ENCODE results near the gene CCDC32. TPM values are rescaled to one million over a fixed set of nuclear protein-coding genes. Genes with fewer than 3 reads are reported as not detected.
A peak's percentile ranks its signal among the peaks of the same experiment; 100 is the strongest.

Gene CCDC32
- total and polyA plus RNA-seq, 2 of the 8 experiments (the other 6 are each of a cell fraction or from before 2014, with no cell fraction given), result 8.9 to 12.1 TPM

DNA sequence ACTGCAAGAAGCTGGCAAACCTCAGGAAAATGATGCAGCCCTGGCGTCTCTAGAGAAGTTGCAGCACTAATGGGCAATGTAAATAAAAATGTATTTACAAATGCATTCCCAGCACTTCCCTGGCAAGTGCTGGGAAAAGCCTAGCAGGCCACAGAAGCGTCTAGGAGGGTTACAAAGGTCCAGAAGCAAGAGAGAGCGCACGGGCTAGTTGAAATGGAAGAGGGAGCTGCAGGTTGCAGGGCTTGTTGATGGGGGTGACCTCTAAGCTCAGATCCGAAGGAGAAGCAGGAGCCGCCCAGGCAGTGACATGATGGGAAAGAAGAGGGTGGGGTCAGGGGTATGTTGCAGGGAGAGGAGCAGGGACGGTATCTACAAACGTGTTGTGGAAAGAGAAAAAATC is 26.5 kb upstream of the CCDC32 start:
- H2BK20ac ChIP-seq (ENCODE audit: low read length), result no peak overlapping the region
- peak overlapping the region; percentile 73 for H4K5ac ChIP-seq (ENCODE audit: insufficient read length, low read depth, low read length)
- H2BK5ac ChIP-seq (ENCODE audit: low read depth, low read length), result no peak overlapping the region
- no peak overlapping the region for H2BK15ac ChIP-seq (ENCODE audit: low read length)
- FAIRE-seq, result no peak
- H3K27me3 ChIP-seq (replicated peaks in 1 of 4; ENCODE audit: control insufficient read depth in 3 of 4, extremely low read depth in 1 of 4, insufficient read depth in 3 of 4, low read length in 3 of 4), result no peaks in the 10 kb centered on the region
- H4K20me1 ChIP-seq (replicated peaks in 1 of 2; ENCODE audit: control insufficient read depth in 1 of 2, insufficient read depth in 2 of 2, low read length in 2 of 2), result no peaks in the 10 kb centered on the region
- no peak overlapping the region for H3K27ac ChIP-seq (ENCODE audit: low read depth, low read length)
- no peak overlapping the region for H3K23ac ChIP-seq (ENCODE audit: insufficient read length)
- H3K4me2 ChIP-seq (ENCODE audit: insufficient read depth in 1 of 2, low read depth in 2 of 2, low read length in 2 of 2), result peak overlapping the region; percentile 40 to 50
- no peaks in the 10 kb centered on the region for H3K9me3 ChIP-seq (ENCODE audit: insufficient read depth in 2 of 2, low read depth in 1 of 2, low read length in 1 of 2)
- no peak overlapping the region for H3K14ac ChIP-seq (ENCODE audit: insufficient read length)
- H3K18ac ChIP-seq (ENCODE audit: extremely low read depth, low read length), result no peak overlapping the region; the same call in 1 of the 2 replicates
- WGBS, 2 experiments (ENCODE audit: extremely low coverage in 1 of 2, insufficient coverage in 1 of 2, insufficient read length in 1 of 2, insufficient replicate concordance in 2 of 2, low coverage in 1 of 2, low lambda C conversion rate in 2 of 2, missing lambda C conversion rate in 1 of 2), result 44% methylated on average over 8 of the region's 8 CpGs; no CpG with 5 or more reads in 1 of the 2 experiments
- peaks cover 9% of the 10 kb centered on the region; the same call in 1 of the 2 replicates for H3K23me2 ChIP-seq (ENCODE audit: low read depth, low read length)
- no peak overlapping the region for H3K56ac ChIP-seq (replicated peaks; ENCODE audit: insufficient read length, low read depth, low read length)
- H2AFZ ChIP-seq (ENCODE audit: low read length), result peak overlapping the region; percentile 89; the same call in 1 of the 2 replicates
- H3K4me1 ChIP-seq (replicated peaks in 1 of 4; ENCODE audit: control insufficient read depth in 3 of 4, insufficient read depth in 4 of 4, low read length in 3 of 4), result peaks cover 0 to 2% (median 0%) of the 10 kb centered on the region in 4 experiments; a peak in 1 of 7 replicates
- ChIA-PET POLR2A (ENCODE audit: partially characterized antibody) (interaction anchor here (1.5 kb wide), 2 partner anchors 11 to 27 kb away, joined by 3 to 4 read pairs; partner anchors contain the start of gene CCDC32), CTCF (ENCODE audit: partially characterized antibody) (interaction anchor here (1.0 to 4.8 kb wide), 14 partner anchors 10 to 248 kb away, joined by 3 to 42 read pairs (median 4); partner anchors contain the start of genes RAD51 and RPUSD2)
- TF ChIP-seq BRCA1 (IDR thresholded peaks at IDR 0.05; ENCODE audit: low read depth, low read length) (no peak), CHD1 (IDR thresholded peaks at IDR 0.05; ENCODE audit: low read depth, low read length) (no peak), SRF (IDR thresholded peaks at IDR 0.05; ENCODE audit: low read depth, low read length) (no peak), TAF7 (optimal IDR thresholded peaks at IDR 0.05; ENCODE audit: borderline replicate concordance, low read depth, low read length) (no peak), ZNF274 (IDR thresholded peaks at IDR 0.05; ENCODE audit: borderline replicate concordance, extremely low read depth, low read length) (no peak), CEBPB (IDR thresholded peaks at IDR 0.05; ENCODE audit: low read depth, low read length) (no peak), POU5F1 (IDR thresholded peaks at IDR 0.05; ENCODE audit: low read depth, low read length) (no peak)
- TF ChIP-seq, protein P1, sequence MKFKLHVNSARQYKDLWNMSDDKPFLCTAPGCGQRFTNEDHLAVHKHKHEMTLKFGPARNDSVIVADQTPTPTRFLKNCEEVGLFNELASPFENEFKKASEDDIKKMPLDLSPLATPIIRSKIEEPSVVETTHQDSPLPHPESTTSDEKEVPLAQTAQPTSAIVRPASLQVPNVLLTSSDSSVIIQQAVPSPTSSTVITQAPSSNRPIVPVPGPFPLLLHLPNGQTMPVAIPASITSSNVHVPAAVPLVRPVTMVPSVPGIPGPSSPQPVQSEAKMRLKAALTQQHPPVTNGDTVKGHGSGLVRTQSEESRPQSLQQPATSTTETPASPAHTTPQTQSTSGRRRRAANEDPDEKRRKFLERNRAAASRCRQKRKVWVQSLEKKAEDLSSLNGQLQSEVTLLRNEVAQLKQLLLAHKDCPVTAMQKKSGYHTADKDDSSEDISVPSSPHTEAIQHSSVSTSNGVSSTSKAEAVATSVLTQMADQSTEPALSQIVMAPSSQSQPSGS (IDR thresholded peaks at IDR 0.05; ENCODE audit: low read length), result no peak
- no peak overlapping the region for H2AK5ac ChIP-seq (ENCODE audit: low read depth, low read length)
- no peaks in the 10 kb centered on the region for H3K79me1 ChIP-seq (ENCODE audit: low read depth, low read length)
- no peak overlapping the region for H3K4ac ChIP-seq (replicated peaks; ENCODE audit: insufficient read length, low read depth, low read length)
- H3K4me3 ChIP-seq (ENCODE audit: extremely low read depth in 1 of 4, insufficient read depth in 2 of 4, low read depth in 3 of 4, low read length in 4 of 4), result peak overlapping the region in 2 of 4 experiments; percentile 14 to 39; a peak in 4 of 8 replicates
- no peak overlapping the region for H2BK120ac ChIP-seq (replicated peaks; ENCODE audit: low read depth, low read length)
- peak in 1 of 2 experiments; percentile 53 for DNase-seq (ENCODE audit: low read depth in 1 of 2, low spot score in 2 of 2)
- H3K36me3 ChIP-seq (ENCODE audit: control insufficient read depth in 2 of 4, insufficient read depth in 4 of 4, low read length in 3 of 4), result no peaks in the 10 kb centered on the region
- H4K8ac ChIP-seq (ENCODE audit: extremely low read depth, insufficient read depth, low read length), result no peak overlapping the region
- H4K91ac ChIP-seq (replicated peaks; ENCODE audit: insufficient read length, low read length), result no peak overlapping the region
- no peak overlapping the region for H2BK12ac ChIP-seq (ENCODE audit: low read depth, low read length)
- H3K9ac ChIP-seq (replicated peaks in 1 of 4; ENCODE audit: extremely low read depth in 1 of 4, low read depth in 3 of 4, low read length in 3 of 4), result peak overlapping the region in 1 of 4 experiments; percentile 7; a peak in 1 of 7 replicates
- peaks cover 0 to 8% of the 10 kb centered on the region in 2 experiments; a peak in 2 of 4 replicates for H3K79me2 ChIP-seq (ENCODE audit: control insufficient read depth in 1 of 2, insufficient read depth in 2 of 2, low read length in 2 of 2)
